ENCODE results near the gene FAM3D.

FAM3D gene

GRCh38 chr3:58652624-58653023, 13.9 kb downstream of the FAM3D start:
- DNase-seq, result no peak

- no peak for DNase-seq
These were observed 15.3 kb downstream of the FAM3D start for GRCh38 chr3:58651276-58651675.

- no peak for DNase-seq
These were observed 19.0 kb downstream of the FAM3D start for GRCh38 chr3:58647381-58648141.

- no peak for DNase-seq
These were observed 20.1 kb downstream of the FAM3D start for GRCh38 chr3:58646503-58646902.

GRCh38 chr3:58645726-58646125, 20.8 kb downstream of the FAM3D start:
- DNase-seq, result no peak

- no peak for DNase-seq
These were observed 23.7 kb downstream of the FAM3D start for GRCh38 chr3:58642846-58643245.

GRCh38 chr3:58640700-58641372, 25.7 kb downstream of the FAM3D start:
- DNase-seq, result peak; percentile 23 to 37

- no peak for DNase-seq
These were observed 26.7 kb downstream of the FAM3D start for GRCh38 chr3:58639842-58640241.

GRCh38 chr3:58639001-58639400, 27.6 kb downstream of the FAM3D start:
- DNase-seq, result no peak

- no peak for DNase-seq
These were observed 28.0 kb downstream of the FAM3D start for GRCh38 chr3:58638591-58638990.

GRCh38 chr3:58637509-58637908, 29.1 kb downstream of the FAM3D start:
- DNase-seq, result no peak

GRCh38 chr3:58635371-58636285, 30.9 kb downstream of the FAM3D start:
- no peak for DNase-seq

GRCh38 chr3:58633157-58633865, 33.3 kb downstream of the FAM3D start:
- no peak for DNase-seq

- DNase-seq, result no peak
These were observed 34.8 kb downstream of the FAM3D start for GRCh38 chr3:58631742-58632141.

- DNase-seq, result no peak
These were observed 35.9 kb downstream of the FAM3D start for GRCh38 chr3:58630710-58631092.

- DNase-seq, result peak; percentile 36 to 64
These were observed 36.4 kb downstream of the FAM3D start for GRCh38 chr3:58630076-58630709.

GRCh38 chr3:58629629-58630028, 36.9 kb downstream of the FAM3D start:
- DNase-seq, result no peak

GRCh38 chr3:58628823-58629562, 37.6 kb downstream of the FAM3D start:
- DNase-seq, result no peak

GRCh38 chr3:58627941-58628340, 38.6 kb downstream of the FAM3D start:
- DNase-seq, result no peak

GRCh38 chr3:58627570-58627885, 39.0 kb downstream of the FAM3D start:
- DNase-seq, result no peak

- DNase-seq, result no peak
These were observed 39.6 kb downstream of the FAM3D start for GRCh38 chr3:58626841-58627569.

All from activated CD4-positive, alpha-beta T cell treated with anti-CD3 and anti-CD28 coated beads for 4 hours (primary cell).